IMR-90 (cell line): ENCODE data around the gene SALL2.

ENCODE experiments used
- BHLHE40 ChIP-seq: fragments of 150-350 bp; IDR thresholded peaks from 2 replicates; pipeline ENCODE4 v1.6.1; 2016; ENCODE audit warnings: mild to moderate bottlenecking, low read depth, low read length
- CEBPB ChIP-seq: IDR thresholded peaks from 2 replicates; pipeline ENCODE4 v1.6.1; 2012; ENCODE audit warnings: low read depth, low read length, improper control_type of control experiment
- CHD1 ChIP-seq: IDR thresholded peaks from 2 replicates; pipeline ENCODE4 v1.6.1; 2012; ENCODE audit warnings: low read depth, low read length, improper control_type of control experiment
- CTCF ChIP-seq: conservative IDR thresholded peaks from 2 replicates; pipeline ENCODE4 v1.5.1; 2012; ENCODE audit warnings: mild to moderate bottlenecking, low read depth, low read length, improper control_type of control experiment
- FOS ChIP-seq: fragments of 150-350 bp; IDR thresholded peaks from 2 replicates; pipeline ENCODE4 v1.6.1; 2016; ENCODE audit warnings: low read depth, low read length
- MAFK ChIP-seq: IDR thresholded peaks from 2 replicates; pipeline ENCODE4 v1.6.1; 2012; ENCODE audit warnings: low read depth, low read length, improper control_type of control experiment
- MXI1 ChIP-seq: IDR thresholded peaks from 2 replicates; pipeline ENCODE4 v1.6.1; 2012; ENCODE audit warnings: low read depth, mild to moderate bottlenecking, low read length, moderate library complexity, borderline replicate concordance
- NFE2L2 ChIP-seq: fragments of 150-350 bp; IDR thresholded peaks from 2 replicates; pipeline ENCODE4 v1.6.1; 2016; ENCODE audit warnings: low read depth, mild to moderate bottlenecking, low read length
- POLR2A ChIP-seq: IDR thresholded peaks from 2 replicates; pipeline ENCODE4 v1.6.1; 2012; ENCODE audit warnings: mild to moderate bottlenecking, low read depth, low read length
- RAD21 ChIP-seq: IDR thresholded peaks from 2 replicates; pipeline ENCODE4 v1.6.1; 2012; ENCODE audit warnings: low read length, improper control_type of control experiment
- RCOR1 ChIP-seq: IDR thresholded peaks from 2 replicates; pipeline ENCODE4 v1.6.1; 2012; ENCODE audit warnings: mild to moderate bottlenecking, low read length, improper control_type of control experiment; ENCODE audit not compliant: insufficient replicate concordance
- RFX5 ChIP-seq: IDR thresholded peaks from 2 replicates; pipeline ENCODE4 v1.8.0; 2012; ENCODE audit warnings: low read depth, mild to moderate bottlenecking, low read length, moderate library complexity
- USF2 ChIP-seq: fragments of 150-350 bp; IDR thresholded peaks from 2 replicates; pipeline ENCODE4 v1.6.1; 2017; ENCODE audit warnings: mild to moderate bottlenecking, antibody characterized with exemption, low read length, low read depth

GRCh38 chr14:21521501-21521900 lies 4.6 kb downstream of the SALL2 start:
- TF ChIP-seq CTCF = no peak
- no peak for TF ChIP-seq CHD1
- TF ChIP-seq MAFK = no peak
- no peak for TF ChIP-seq POLR2A
- no peak for TF ChIP-seq MXI1
- TF ChIP-seq BHLHE40 = no peak
- no peak for TF ChIP-seq CEBPB
- no peak for TF ChIP-seq RAD21
- no peak for TF ChIP-seq RFX5
- TF ChIP-seq FOS = no peak
- TF ChIP-seq NFE2L2 = no peak
- TF ChIP-seq USF2 = no peak
- no peak for TF ChIP-seq RCOR1
